ENCODE measurements around the gene PARP14.

PARP14 gene

DNA sequence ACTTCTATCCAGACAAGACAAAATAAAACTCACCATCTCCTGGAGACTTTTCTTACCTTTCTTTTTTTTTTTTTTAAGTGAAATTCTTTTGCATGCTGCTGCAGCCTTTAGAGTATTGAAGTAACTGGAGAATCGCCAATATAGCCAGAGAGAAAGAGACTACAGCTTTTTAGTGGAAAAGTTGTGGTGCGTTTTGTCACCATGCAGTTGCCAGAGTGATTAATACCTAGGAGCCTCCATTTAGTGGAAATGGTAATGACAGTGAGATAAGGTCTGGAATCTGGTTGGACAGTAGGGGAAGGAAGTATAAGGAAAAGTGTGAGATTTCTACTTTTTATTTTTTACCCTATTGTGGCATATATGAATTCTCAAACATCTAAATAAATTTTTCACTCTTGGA is 18.1 kb upstream of the PARP14 start:
- no peaks in the 10 kb centered on the region for H3K27me3 ChIP-seq
- no peak overlapping the region for H3K27ac ChIP-seq
- no peak for TF ChIP-seq CTCF (IDR thresholded peaks at IDR 0.05)
- intact Hi-C loops (cut with DNase I; ENCODE audit: low total_unique reads), result no loop called here
- H3K4me3 ChIP-seq, result no peak overlapping the region
- no peaks in the 10 kb centered on the region for H3K4me1 ChIP-seq
- no peak for DNase-seq
- H3K9me3 ChIP-seq, result no peaks in the 10 kb centered on the region
- H3K36me3 ChIP-seq, result no peaks in the 10 kb centered on the region

DNA sequence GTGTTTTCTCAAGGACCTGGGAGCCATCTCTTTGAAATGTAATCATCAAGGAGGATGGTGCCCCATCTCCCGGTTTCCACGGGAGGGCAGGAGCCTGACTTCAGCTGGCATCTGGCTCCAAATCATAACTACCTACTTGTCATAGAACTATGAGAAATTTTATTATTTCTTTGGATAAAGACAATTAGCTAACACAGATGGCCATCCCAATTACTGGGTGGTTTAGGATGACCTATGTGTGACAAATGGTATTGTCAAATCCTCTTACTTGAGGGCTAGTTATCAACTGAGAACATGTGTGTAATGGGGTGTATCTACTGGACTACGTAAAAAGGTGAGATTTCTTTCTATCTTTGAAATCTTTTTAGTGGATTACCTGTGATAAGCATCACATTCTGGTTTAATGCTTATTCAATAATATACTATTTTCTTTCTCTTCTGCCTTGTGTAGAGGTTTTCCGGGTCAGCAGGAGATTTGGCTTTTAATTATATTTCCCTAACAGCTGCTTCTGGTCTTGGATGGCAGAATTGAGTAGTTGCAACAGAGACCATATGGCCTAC is 15.3 kb upstream of the PARP14 start:
- H3K27me3 ChIP-seq, result no peaks in the 10 kb centered on the region
- no peaks in the 10 kb centered on the region for H3K36me3 ChIP-seq
- no peak for TF ChIP-seq CTCF (IDR thresholded peaks at IDR 0.05)
- no peaks in the 10 kb centered on the region for H3K9me3 ChIP-seq
- DNase-seq, result no peak
- intact Hi-C loops (cut with DNase I; ENCODE audit: low total_unique reads), result no loop called here
- H3K4me3 ChIP-seq, result no peak overlapping the region
- H3K4me1 ChIP-seq, result no peaks in the 10 kb centered on the region
- no peak overlapping the region for H3K27ac ChIP-seq

- intact Hi-C loops (cut with DNase I; ENCODE audit: low total_unique reads), result no loop called here
Measured at GRCh38 chr3:122665881-122666280, 14.8 kb upstream of the PARP14 start.

GRCh38 chr3:122668930-122669730 is 11.5 kb upstream of the PARP14 start:
- Histone ChIP-seq H3K27ac (no peak overlapping the region), H3K4me1 (no peaks in the 10 kb centered on the region), H3K27me3 (no peaks in the 10 kb centered on the region), H3K36me3 (no peaks in the 10 kb centered on the region), H3K4me3 (no peak overlapping the region), H3K9me3 (no peaks in the 10 kb centered on the region)
- intact Hi-C loops (cut with DNase I; ENCODE audit: low total_unique reads), result no loop called here
- no peak for DNase-seq
- TF ChIP-seq CTCF (IDR thresholded peaks at IDR 0.05), result no peak

More at GRCh38 chr3:122665881-122666280, 14.8 kb upstream of the PARP14 start:
- Histone ChIP-seq H3K27me3 (no peaks in the 10 kb centered on the region), H3K9me3 (no peaks in the 10 kb centered on the region), H3K4me3 (no peak overlapping the region), H3K4me1 (no peaks in the 10 kb centered on the region), H3K27ac (no peak overlapping the region), H3K36me3 (no peaks in the 10 kb centered on the region)
- DNase-seq, result no peak
- no peak for TF ChIP-seq CTCF (IDR thresholded peaks at IDR 0.05)

- intact Hi-C loops (cut with DNase I; ENCODE audit: low total_unique reads), result no loop called here
Measured at GRCh38 chr3:122671553-122671952, 9.1 kb upstream of the PARP14 start.

More at GRCh38 chr3:122671553-122671952, 9.1 kb upstream of the PARP14 start:
- Histone ChIP-seq H3K9me3 (no peaks in the 10 kb centered on the region), H3K27ac (no peak overlapping the region), H3K4me3 (no peak overlapping the region), H3K27me3 (no peaks in the 10 kb centered on the region), H3K4me1 (no peaks in the 10 kb centered on the region), H3K36me3 (no peaks in the 10 kb centered on the region)
- DNase-seq, result no peak
- no peak for TF ChIP-seq CTCF (IDR thresholded peaks at IDR 0.05)
